Thyroid gland (tissue), 4 donors: ENCODE data around the gene PPP6C. TPM values are rescaled to one million over a fixed set of nuclear protein-coding genes. Genes with fewer than 3 reads are reported as not detected.
"Not testable (repeated sequence)": the region's sequence is repeated elsewhere in the genome, so short reads cannot be mapped to it uniquely, and the experiment has no call there.

Source experiments
- DNase-seq, 2 donors: peaks; one replicate each; pipeline ENCODE4 v3.0.0-alpha.2; 2019
- H3K27ac ChIP-seq, 3 donors: fragments of 200-600 bp; sonication (generic); 1 replicate in 2 of 3; 2 replicates in 1 of 3; pipeline ENCODE4 v1.5.1; 2016 to 2019; ENCODE audit warnings: mild to moderate bottlenecking in 1 of 3, moderate library complexity in 1 of 3
- H3K27me3 ChIP-seq: fragments of 200-600 bp; sonication (generic); one replicate; pipeline ENCODE4 v1.5.1; 2019
- H3K36me3 ChIP-seq, 2 donors: fragments of 200-600 bp; sonication (generic); one replicate each; pipeline ENCODE4 v1.5.1; 2016 to 2019
- H3K4me1 ChIP-seq, 2 donors: fragments of 200-600 bp; sonication (generic); one replicate each; pipeline ENCODE4 v1.5.1; 2017 to 2019
- H3K4me3 ChIP-seq, 3 donors: fragments of 200-600 bp; sonication (generic); replicated peaks in 1 of 3; 1 replicate in 2 of 3; 2 replicates in 1 of 3; pipeline ENCODE4 v1.5.1; 2016; ENCODE audit warnings: mild to moderate bottlenecking in 1 of 3
- H3K9me3 ChIP-seq: fragments of 200-600 bp; sonication (generic); one replicate; pipeline ENCODE4 v1.5.1; 2017
- POLR2A ChIP-seq, 2 donors: fragments of 450-650 bp; IDR thresholded peaks; one replicate each; pipeline ENCODE4 v1.6.1; 2017; ENCODE audit warnings: antibody characterized with exemption in 2 of 2, mild to moderate bottlenecking in 2 of 2, moderate library complexity in 1 of 2
- WGBS, 2 donors: methylation state at CpG; one replicate each; pipeline ENCODE4 v1.1.5; 2017; 5-methylcytosine and 5-hydroxymethylcytosine counted together
- intact Hi-C: fragments of 100-400 bp; cut with DNase I; formaldehyde crosslinking; loops from one replicate; pipeline ENCODE4 v1.15.1; 2023
- total RNA-seq, 4 donors: library from RNA; depleted of rRNA; stranded (reverse); fragments of >200 nt; gene quantifications; one replicate each; pipeline ENCODE4 v1.2.3, GENCODE V29; 2016
- TF ChIP-seq, protein P1 (sequence below), 6 experiments: fragments of 200-600 bp in 3 of 6; fragments of 450-650 bp in 3 of 6; sonication (generic) in 3 of 6; IDR thresholded peaks; one replicate each; pipeline ENCODE4 v1.5.1; 2016 to 2019; ENCODE audit warnings: antibody characterized with exemption in 6 of 6, mild to moderate bottlenecking in 2 of 6, inconsistent platforms in 1 of 6, moderate library complexity in 1 of 6

The PPP6C gene
- 10 to 100 TPM; 41.3 to 63.1 (median 47.8) TPM for total RNA-seq

GRCh38 chr9:125189361-125190289 is at the start of gene PPP6C:
Gene PPP6C, minus strand, starts transcription at chr9:125189803. Its CDS starts 85 bp downstream, at chr9:125189718.
- intact Hi-C loops: no loop called here
- H3K4me1 ChIP-seq: peaks cover 35 to 43% of the 10 kb centered on the region in 2 donors
- H3K27me3 ChIP-seq: no peaks in the 10 kb centered on the region
- no peaks in the 10 kb centered on the region for H3K9me3 ChIP-seq
- H3K27ac ChIP-seq: peak within 1 kb of the TSS; percentile 82 to 98 (median 91)
- H3K36me3 ChIP-seq: no peaks in the 10 kb centered on the region
- DNase-seq: peak; percentile 97
- WGBS, 2 donors: 0% methylated on average over 14 to 25 of the region's 82 CpGs
- H3K4me3 ChIP-seq: peak within 1 kb of the TSS; percentile 51 to 99 (median 94)
- TF ChIP-seq, protein P1, sequence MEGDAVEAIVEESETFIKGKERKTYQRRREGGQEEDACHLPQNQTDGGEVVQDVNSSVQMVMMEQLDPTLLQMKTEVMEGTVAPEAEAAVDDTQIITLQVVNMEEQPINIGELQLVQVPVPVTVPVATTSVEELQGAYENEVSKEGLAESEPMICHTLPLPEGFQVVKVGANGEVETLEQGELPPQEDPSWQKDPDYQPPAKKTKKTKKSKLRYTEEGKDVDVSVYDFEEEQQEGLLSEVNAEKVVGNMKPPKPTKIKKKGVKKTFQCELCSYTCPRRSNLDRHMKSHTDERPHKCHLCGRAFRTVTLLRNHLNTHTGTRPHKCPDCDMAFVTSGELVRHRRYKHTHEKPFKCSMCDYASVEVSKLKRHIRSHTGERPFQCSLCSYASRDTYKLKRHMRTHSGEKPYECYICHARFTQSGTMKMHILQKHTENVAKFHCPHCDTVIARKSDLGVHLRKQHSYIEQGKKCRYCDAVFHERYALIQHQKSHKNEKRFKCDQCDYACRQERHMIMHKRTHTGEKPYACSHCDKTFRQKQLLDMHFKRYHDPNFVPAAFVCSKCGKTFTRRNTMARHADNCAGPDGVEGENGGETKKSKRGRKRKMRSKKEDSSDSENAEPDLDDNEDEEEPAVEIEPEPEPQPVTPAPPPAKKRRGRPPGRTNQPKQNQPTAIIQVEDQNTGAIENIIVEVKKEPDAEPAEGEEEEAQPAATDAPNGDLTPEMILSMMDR (IDR thresholded peaks at IDR 0.05): peak in 5 of 6 experiments; percentile 40 to 77 (median 61)
- peak; percentile 70 to 85 for TF ChIP-seq POLR2A (IDR thresholded peaks at IDR 0.05)

GRCh38 chr9:125238915-125239446 is 49.4 kb upstream of the PPP6C start:
- intact Hi-C loops: no loop called here
- Histone ChIP-seq H3K9me3 (no peaks in the 10 kb centered on the region), H3K27me3 (no peaks in the 10 kb centered on the region), H3K27ac (peak overlapping the region in 1 of 3 donors; percentile 49), H3K4me3 (peak overlapping the region; percentile 10 to 100 (median 99)), H3K36me3 (peaks cover 42 to 51% of the 10 kb centered on the region in 2 donors), H3K4me1 (peaks cover 41 to 56% of the 10 kb centered on the region in 2 donors)
- no peak for DNase-seq
- no peak for TF ChIP-seq POLR2A (IDR thresholded peaks at IDR 0.05)
- TF ChIP-seq, protein P1 (IDR thresholded peaks at IDR 0.05): no peak
- 76 to 88% methylated on average over 14 of the region's 14 CpGs for WGBS, 2 donors

GRCh38 chr9:125238127-125238914 is 48.7 kb upstream of the PPP6C start:
- Histone ChIP-seq H3K9me3 (no peaks in the 10 kb centered on the region), H3K4me1 (peaks cover 41 to 56% of the 10 kb centered on the region in 2 donors), H3K27ac (peak overlapping the region in 1 of 3 donors; percentile 49), H3K27me3 (no peaks in the 10 kb centered on the region), H3K36me3 (peaks cover 42 to 51% of the 10 kb centered on the region in 2 donors), H3K4me3 (peak overlapping the region; percentile 14 to 100 (median 99))
- TF ChIP-seq, protein P1 (IDR thresholded peaks at IDR 0.05): no peak
- no peak for TF ChIP-seq POLR2A (IDR thresholded peaks at IDR 0.05)
- 64 to 74% methylated on average over 7 of the region's 7 CpGs for WGBS, 2 donors
- intact Hi-C loops: no loop called here
- no peak for DNase-seq

DNA sequence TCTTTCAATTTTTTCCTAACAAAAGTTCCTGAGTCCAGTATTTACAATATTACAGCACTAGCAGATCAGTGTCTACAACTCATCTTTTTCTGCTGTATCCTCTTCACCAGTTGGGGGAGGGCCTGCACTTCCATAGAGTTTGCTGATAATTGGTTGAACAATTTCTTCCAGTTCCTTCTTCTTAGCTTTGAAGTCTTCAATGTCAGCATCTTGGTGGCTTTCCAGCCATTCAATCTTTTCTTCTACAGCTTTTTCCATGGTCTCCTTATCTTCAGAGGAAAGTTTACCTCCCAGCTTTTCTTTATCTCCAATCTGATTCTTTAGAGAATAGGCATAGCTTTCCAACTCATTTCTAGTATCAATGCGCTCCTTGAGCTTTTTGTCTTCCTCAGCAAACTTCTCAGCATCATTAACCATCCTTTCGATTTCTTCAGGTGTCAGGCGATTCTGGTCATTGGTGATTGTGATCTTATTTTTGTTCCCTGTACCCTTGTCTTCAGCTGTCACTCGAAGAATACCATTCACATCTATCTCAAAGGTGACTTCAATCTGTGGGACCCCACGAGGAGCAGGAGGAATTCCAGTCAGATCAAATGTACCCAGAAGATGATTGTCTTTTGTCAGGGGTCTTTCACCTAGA is 47.0 kb upstream of the PPP6C start:
- H3K9me3 ChIP-seq, H3K27me3 ChIP-seq, intact Hi-C loops, DNase-seq: not testable (repeated sequence)
- Histone ChIP-seq H3K27ac (peak overlapping the region in 1 of 3 donors; percentile 29), H3K4me1 (peaks cover 34 to 50% of the 10 kb centered on the region in 2 donors), H3K4me3 (peak overlapping the region in 1 of 3 donors; percentile 2), H3K36me3 (peaks cover 42 to 51% of the 10 kb centered on the region in 2 donors)
- 58 to 71% methylated on average over 5 of the region's 5 CpGs for WGBS, 2 donors
